ENCODE data around the gene GALNT10. TPM values are rescaled to one million over a fixed set of nuclear protein-coding genes. Genes with fewer than 3 reads are reported as not detected.

The GALNT10 gene
- total RNA-seq, 1 experiment from 2014 or later: 22.9 TPM

- TF ChIP-seq, protein P1, sequence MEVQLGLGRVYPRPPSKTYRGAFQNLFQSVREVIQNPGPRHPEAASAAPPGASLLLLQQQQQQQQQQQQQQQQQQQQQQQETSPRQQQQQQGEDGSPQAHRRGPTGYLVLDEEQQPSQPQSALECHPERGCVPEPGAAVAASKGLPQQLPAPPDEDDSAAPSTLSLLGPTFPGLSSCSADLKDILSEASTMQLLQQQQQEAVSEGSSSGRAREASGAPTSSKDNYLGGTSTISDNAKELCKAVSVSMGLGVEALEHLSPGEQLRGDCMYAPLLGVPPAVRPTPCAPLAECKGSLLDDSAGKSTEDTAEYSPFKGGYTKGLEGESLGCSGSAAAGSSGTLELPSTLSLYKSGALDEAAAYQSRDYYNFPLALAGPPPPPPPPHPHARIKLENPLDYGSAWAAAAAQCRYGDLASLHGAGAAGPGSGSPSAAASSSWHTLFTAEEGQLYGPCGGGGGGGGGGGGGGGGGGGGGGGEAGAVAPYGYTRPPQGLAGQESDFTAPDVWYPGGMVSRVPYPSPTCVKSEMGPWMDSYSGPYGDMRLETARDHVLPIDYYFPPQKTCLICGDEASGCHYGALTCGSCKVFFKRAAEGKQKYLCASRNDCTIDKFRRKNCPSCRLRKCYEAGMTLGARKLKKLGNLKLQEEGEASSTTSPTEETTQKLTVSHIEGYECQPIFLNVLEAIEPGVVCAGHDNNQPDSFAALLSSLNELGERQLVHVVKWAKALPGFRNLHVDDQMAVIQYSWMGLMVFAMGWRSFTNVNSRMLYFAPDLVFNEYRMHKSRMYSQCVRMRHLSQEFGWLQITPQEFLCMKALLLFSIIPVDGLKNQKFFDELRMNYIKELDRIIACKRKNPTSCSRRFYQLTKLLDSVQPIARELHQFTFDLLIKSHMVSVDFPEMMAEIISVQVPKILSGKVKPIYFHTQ (CRISPR knock-in tag; IDR thresholded peaks at IDR 0.05): no peak
- TF ChIP-seq ETV6 (CRISPR knock-in tag; IDR thresholded peaks at IDR 0.05) (no peak), IRF2 (CRISPR knock-in tag; IDR thresholded peaks at IDR 0.05; ENCODE audit: borderline replicate concordance, low read depth) (no peak), GABPB1 (CRISPR knock-in tag; IDR thresholded peaks at IDR 0.05) (no peak), JUN (CRISPR knock-in tag; IDR thresholded peaks at IDR 0.05) (no peak), FOXP4 (CRISPR knock-in tag; IDR thresholded peaks at IDR 0.05) (no peak), HMGA2 (CRISPR knock-in tag; IDR thresholded peaks at IDR 0.05) (no peak), HMGXB4 (CRISPR knock-in tag; IDR thresholded peaks at IDR 0.05) (no peak), ATF2 (CRISPR knock-in tag; IDR thresholded peaks at IDR 0.05; ENCODE audit: borderline replicate concordance, low read depth) (no peak), CBFB (CRISPR knock-in tag; IDR thresholded peaks at IDR 0.05; ENCODE audit: low read depth) (no peak), ZBTB21 (CRISPR knock-in tag; IDR thresholded peaks at IDR 0.05; ENCODE audit: borderline replicate concordance) (no peak), TP53 (CRISPR knock-in tag; IDR thresholded peaks at IDR 0.05) (no peak), TEAD1 (CRISPR knock-in tag; IDR thresholded peaks at IDR 0.05) (no peak), ZNF423 (CRISPR knock-in tag; IDR thresholded peaks at IDR 0.05) (no peak), ATF1 (CRISPR knock-in tag; IDR thresholded peaks at IDR 0.05) (no peak), KAT7 (CRISPR knock-in tag; IDR thresholded peaks at IDR 0.05; ENCODE audit: borderline replicate concordance) (no peak)
- TF ChIP-seq, protein P2, sequence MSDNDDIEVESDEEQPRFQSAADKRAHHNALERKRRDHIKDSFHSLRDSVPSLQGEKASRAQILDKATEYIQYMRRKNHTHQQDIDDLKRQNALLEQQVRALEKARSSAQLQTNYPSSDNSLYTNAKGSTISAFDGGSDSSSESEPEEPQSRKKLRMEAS (CRISPR knock-in tag; IDR thresholded peaks at IDR 0.05): no peak
- TF ChIP-seq, protein P3, sequence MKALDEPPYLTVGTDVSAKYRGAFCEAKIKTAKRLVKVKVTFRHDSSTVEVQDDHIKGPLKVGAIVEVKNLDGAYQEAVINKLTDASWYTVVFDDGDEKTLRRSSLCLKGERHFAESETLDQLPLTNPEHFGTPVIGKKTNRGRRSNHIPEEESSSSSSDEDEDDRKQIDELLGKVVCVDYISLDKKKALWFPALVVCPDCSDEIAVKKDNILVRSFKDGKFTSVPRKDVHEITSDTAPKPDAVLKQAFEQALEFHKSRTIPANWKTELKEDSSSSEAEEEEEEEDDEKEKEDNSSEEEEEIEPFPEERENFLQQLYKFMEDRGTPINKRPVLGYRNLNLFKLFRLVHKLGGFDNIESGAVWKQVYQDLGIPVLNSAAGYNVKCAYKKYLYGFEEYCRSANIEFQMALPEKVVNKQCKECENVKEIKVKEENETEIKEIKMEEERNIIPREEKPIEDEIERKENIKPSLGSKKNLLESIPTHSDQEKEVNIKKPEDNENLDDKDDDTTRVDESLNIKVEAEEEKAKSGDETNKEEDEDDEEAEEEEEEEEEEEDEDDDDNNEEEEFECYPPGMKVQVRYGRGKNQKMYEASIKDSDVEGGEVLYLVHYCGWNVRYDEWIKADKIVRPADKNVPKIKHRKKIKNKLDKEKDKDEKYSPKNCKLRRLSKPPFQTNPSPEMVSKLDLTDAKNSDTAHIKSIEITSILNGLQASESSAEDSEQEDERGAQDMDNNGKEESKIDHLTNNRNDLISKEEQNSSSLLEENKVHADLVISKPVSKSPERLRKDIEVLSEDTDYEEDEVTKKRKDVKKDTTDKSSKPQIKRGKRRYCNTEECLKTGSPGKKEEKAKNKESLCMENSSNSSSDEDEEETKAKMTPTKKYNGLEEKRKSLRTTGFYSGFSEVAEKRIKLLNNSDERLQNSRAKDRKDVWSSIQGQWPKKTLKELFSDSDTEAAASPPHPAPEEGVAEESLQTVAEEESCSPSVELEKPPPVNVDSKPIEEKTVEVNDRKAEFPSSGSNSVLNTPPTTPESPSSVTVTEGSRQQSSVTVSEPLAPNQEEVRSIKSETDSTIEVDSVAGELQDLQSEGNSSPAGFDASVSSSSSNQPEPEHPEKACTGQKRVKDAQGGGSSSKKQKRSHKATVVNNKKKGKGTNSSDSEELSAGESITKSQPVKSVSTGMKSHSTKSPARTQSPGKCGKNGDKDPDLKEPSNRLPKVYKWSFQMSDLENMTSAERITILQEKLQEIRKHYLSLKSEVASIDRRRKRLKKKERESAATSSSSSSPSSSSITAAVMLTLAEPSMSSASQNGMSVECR (CRISPR knock-in tag; IDR thresholded peaks at IDR 0.05; ENCODE audit: borderline replicate concordance): no peak
- peak overlapping the region; percentile 69; the same call in 1 of the 2 replicates for H3K27ac Mint-ChIP-seq
- no peaks in the 10 kb centered on the region for H3K27me3 Mint-ChIP-seq (ENCODE audit: low read depth)
- POLR2A ChIA-PET: no interaction called here
- CTCF ChIA-PET: interaction anchor here (0.6 to 1.4 kb wide), 2 partner anchors 195 to 312 kb away, joined by 3 to 5 read pairs; no protein-coding TSS in a partner anchor
- ATAC-seq (peak; percentile 25), DNase-seq (ENCODE audit: low spot score) (no peak)
- no peak overlapping the region for H3K4me3 Mint-ChIP-seq
- H3K4me1 Mint-ChIP-seq: peaks cover 12% of the 10 kb centered on the region
- peaks cover 5% of the 10 kb centered on the region for H3K9me3 Mint-ChIP-seq
- H3K36me3 Mint-ChIP-seq: peaks cover 31% of the 10 kb centered on the region
These were observed 194.1 kb downstream of the GALNT10 start for GRCh38 chr5:154384480-154385235.

All from WTC11 (cell line).